Caco-2 (cell line): ENCODE measurements around the gene GEMIN7. TPM values are rescaled to one million over a fixed set of nuclear protein-coding genes. Genes with fewer than 3 reads are reported as not detected.
A peak's percentile ranks its signal among the peaks of the same experiment; 100 is the strongest.

ENCODE experiments used
- BruUV-seq: library from RNA; stranded (reverse); fragments of 400-500 nt; replicated peaks from 2 replicates; lab custom pipeline; 2021; lab: Mats Ljungman, UMichigan
- CTCF ChIA-PET: fragments of 300-600 bp; sonication (Branson Sonifier 250); formaldehyde crosslinking; loops from one replicate; lab custom pipeline; 2022; ENCODE audit warnings: antibody characterized with exemption; lab: Charles Lee
- POLR2A ChIA-PET: fragments of 300-600 bp; sonication (Branson Sonifier 250); formaldehyde crosslinking; loops from one replicate; lab custom pipeline; 2022; ENCODE audit warnings: antibody characterized with exemption; lab: Charles Lee
- DNase-seq, 2 experiments: peaks; one replicate each; pipeline versions ENCODE4 v3.0.0 to v3.0.0-alpha.2; 2020 to 2022
- H3K27me3 ChIP-seq: replicated peaks from 2 replicates; pipeline ENCODE4 v1.6.0; 2011; ENCODE audit warnings: low read length; ENCODE audit not compliant: control insufficient read depth, insufficient read depth
- H3K36me3 ChIP-seq: 2 replicates; pipeline ENCODE4 v1.5.1; 2011; ENCODE audit warnings: low read length; ENCODE audit not compliant: control insufficient read depth, insufficient read depth
- H3K4me1 ChIP-seq: fragments of 250-450 bp; sonication (Bioruptor Pico); 2 replicates; pipeline ENCODE4 v1.5.1; 2020; ENCODE audit warnings: mild to moderate bottlenecking
- H3K4me3 ChIP-seq: 2 replicates; pipeline ENCODE4 v1.5.1; 2011; ENCODE audit warnings: low read depth, mild to moderate bottlenecking, control low read depth, low read length
- H3K9me3 ChIP-seq: fragments of 250-450 bp; sonication (Bioruptor Pico); 2 replicates; pipeline ENCODE4 v1.5.1; 2020; ENCODE audit warnings: mild to moderate bottlenecking, moderate library complexity
- H3K27ac Mint-ChIP-seq: one replicate; pipeline ENCODE4 v1.8.0; 2022; ENCODE audit warnings: mixed read lengths; ENCODE audit not compliant: unreplicated experiment
- H3K27me3 Mint-ChIP-seq: one replicate; pipeline ENCODE4 v1.8.0; 2022; ENCODE audit warnings: mixed read lengths; ENCODE audit not compliant: insufficient read depth, unreplicated experiment
- H3K36me3 Mint-ChIP-seq: one replicate; pipeline ENCODE4 v1.8.0; 2022; ENCODE audit warnings: mild to moderate bottlenecking, mixed read lengths; ENCODE audit not compliant: insufficient read depth, unreplicated experiment
- H3K4me1 Mint-ChIP-seq: one replicate; pipeline ENCODE4 v1.8.0; 2022; ENCODE audit warnings: low read depth, mixed read lengths; ENCODE audit not compliant: unreplicated experiment
- H3K4me3 Mint-ChIP-seq: one replicate; pipeline ENCODE4 v1.8.0; 2022; ENCODE audit warnings: mild to moderate bottlenecking, moderate library complexity, mixed read lengths; ENCODE audit not compliant: unreplicated experiment
- H3K9me3 Mint-ChIP-seq: one replicate; pipeline ENCODE4 v1.8.0; 2022; ENCODE audit warnings: mixed read lengths; ENCODE audit not compliant: unreplicated experiment
- CTCF ChIP-seq, 2 experiments: fragments of 200-600 bp in 1 of 2; IDR thresholded peaks; 1 replicate in 1 of 2; 2 replicates in 1 of 2; pipeline versions ENCODE4 v1.5.1 to v1.8.0; 2011 to 2022; ENCODE audit warnings: antibody characterized with exemption in 1 of 2, control low read depth in 1 of 2, inconsistent platforms in 1 of 2, low read depth in 1 of 2, low read length in 1 of 2, mild to moderate bottlenecking in 1 of 2, moderate library complexity in 1 of 2; ENCODE audit not compliant: insufficient read depth in 1 of 2, severe bottlenecking in 1 of 2, unreplicated experiment in 1 of 2
- intact Hi-C: fragments of 100-400 bp; cut with micrococcal nuclease; formaldehyde crosslinking; loops from one replicate; pipeline ENCODE4 v1.10.0; 2022; ENCODE audit not compliant: unreplicated experiment
- total RNA-seq: library from RNA; stranded (reverse); gene quantifications from 2 replicates; pipeline ENCODE4 v1.2.3, GENCODE V29; 2022

GEMIN7 gene
- total RNA-seq, 1 experiment from 2014 or later = 49.3 TPM

GRCh38 chr19:45074744-45075300 is 4.2 kb upstream of the GEMIN7 start:
- Mint-ChIP-seq H3K27me3 (no peaks in the 10 kb centered on the region), H3K36me3 (peaks cover 46% of the 10 kb centered on the region), H3K4me3 (peak overlapping the region; percentile 82), H3K4me1 (peaks cover 16% of the 10 kb centered on the region), H3K9me3 (no peaks in the 10 kb centered on the region), H3K27ac (no peak overlapping the region)
- no peaks in the 10 kb centered on the region for H3K9me3 ChIP-seq
- no peaks in the 10 kb centered on the region for H3K27me3 ChIP-seq
- intact Hi-C loops = loop anchor here (5.0 to 10.0 kb wide), 2 partner anchors 73 to 170 kb away; partner anchors contain the start of genes APOE and RELB
- H3K36me3 ChIP-seq = peaks cover 1% of the 10 kb centered on the region; the same call in 1 of the 2 replicates
- H3K4me1 ChIP-seq = peaks cover 20% of the 10 kb centered on the region
- no peak for DNase-seq
- TSS peak; percentile 74 for BruUV-seq
- ChIA-PET CTCF (interaction anchor here (0.7 to 2.0 kb wide), 3 partner anchors 15 to 36 kb away, joined by 3 to 7 read pairs (median 6); partner anchors contain the start of gene CLASRP), POLR2A (interaction anchor here (2.9 kb wide), 1 partner anchor 17 kb away, joined by 14 read pairs; no protein-coding TSS in a partner anchor)
- TF ChIP-seq CTCF (IDR thresholded peaks at IDR 0.05; ENCODE audit: insufficient read depth in 1 of 2, low read depth in 1 of 2, low read length in 1 of 2, severe bottlenecking in 1 of 2, unreplicated experiment in 1 of 2) = no peak
- H3K4me3 ChIP-seq = peak overlapping the region; percentile 89

GRCh38 chr19:45075301-45076028 is 3.6 kb upstream of the GEMIN7 start:
- CTCF ChIA-PET = interaction anchor here (0.6 to 2.0 kb wide), 4 partner anchors 16 to 276 kb away, joined by 3 to 7 read pairs (median 5); partner anchors contain the start of gene CLASRP
- peak; percentile 74 to 83 for DNase-seq
- no peaks in the 10 kb centered on the region for H3K9me3 ChIP-seq
- H3K4me3 Mint-ChIP-seq = peak overlapping the region; percentile 82
- no peak for TF ChIP-seq CTCF (IDR thresholded peaks at IDR 0.05; ENCODE audit: insufficient read depth in 1 of 2, low read depth in 1 of 2, low read length in 1 of 2, severe bottlenecking in 1 of 2, unreplicated experiment in 1 of 2)
- POLR2A ChIA-PET = interaction anchor here (0.6 to 2.9 kb wide), 3 partner anchors 16 to 381 kb away, joined by 3 to 14 read pairs (median 8); no protein-coding TSS in a partner anchor
- peaks cover 24% of the 10 kb centered on the region for H3K4me1 ChIP-seq
- intact Hi-C loops = loop anchor here (1.0 to 10.0 kb wide), 3 partner anchors 16 to 171 kb away; partner anchors contain the start of genes APOE and RELB
- H3K36me3 Mint-ChIP-seq = peaks cover 46% of the 10 kb centered on the region
- BruUV-seq = no TSS peak
- peaks cover 1% of the 10 kb centered on the region; the same call in 1 of the 2 replicates for H3K36me3 ChIP-seq
- peaks cover 16% of the 10 kb centered on the region for H3K4me1 Mint-ChIP-seq
- H3K4me3 ChIP-seq = peak overlapping the region; percentile 89
- H3K9me3 Mint-ChIP-seq = no peaks in the 10 kb centered on the region
- H3K27me3 Mint-ChIP-seq = no peaks in the 10 kb centered on the region
- H3K27ac Mint-ChIP-seq = no peak overlapping the region
- no peaks in the 10 kb centered on the region for H3K27me3 ChIP-seq
